SH-SY5Y (cell line): ENCODE results near the gene FUT7.

Source experiments
- GATA2 ChIP-seq: IDR thresholded peaks from 2 replicates; pipeline ENCODE4 v1.6.1; 2011; ENCODE audit warnings: mild to moderate bottlenecking, low read depth, low read length
- GATA3 ChIP-seq: IDR thresholded peaks from 2 replicates; pipeline ENCODE4 v1.6.1; 2011; ENCODE audit warnings: low read depth, mild to moderate bottlenecking, low read length, moderate library complexity

The FUT7 gene

GRCh38 chr9:137001857-137002645 lies 29.8 kb downstream of the FUT7 start:
- TF ChIP-seq GATA3 (no peak), GATA2 (no peak)

GRCh38 chr9:137000177-137000930 lies 31.5 kb downstream of the FUT7 start:
- TF ChIP-seq GATA2: no peak

GRCh38 chr9:136997830-136998234 lies 34.1 kb downstream of the FUT7 start:
- TF ChIP-seq GATA2 (no peak), GATA3 (no peak)

GRCh38 chr9:136997371-136997770 lies 34.5 kb downstream of the FUT7 start:
- TF ChIP-seq GATA2: no peak
- TF ChIP-seq GATA3: no peak

- TF ChIP-seq GATA2: no peak
- TF ChIP-seq GATA3: no peak
These were observed 35.3 kb downstream of the FUT7 start, which contains the start of gene CLIC3 for GRCh38 chr9:136996361-136997292. CLIC3 (minus strand) TSS chr9:136996568; CDS start chr9:136996543, 25 bp downstream.

- TF ChIP-seq GATA2 (no peak), GATA3 (no peak)
These were observed 36.0 kb downstream of the FUT7 start for GRCh38 chr9:136995772-136996311.

- TF ChIP-seq GATA3: no peak
- no peak for TF ChIP-seq GATA2
These were observed 36.5 kb downstream of the FUT7 start for GRCh38 chr9:136995362-136995761.

- TF ChIP-seq GATA2 (no peak), GATA3 (no peak)
These were observed 37.0 kb downstream of the FUT7 start for GRCh38 chr9:136994888-136995230.

GRCh38 chr9:136994180-136994887 lies 37.6 kb downstream of the FUT7 start:
- TF ChIP-seq GATA3: no peak
- TF ChIP-seq GATA2: no peak

- TF ChIP-seq GATA2 (no peak), GATA3 (no peak)
These were observed 39.0 kb downstream of the FUT7 start for GRCh38 chr9:136992819-136993369.

GRCh38 chr9:136991993-136992818 lies 39.7 kb downstream of the FUT7 start, which contains the start of gene PAXX:
PAXX (plus strand) TSS chr9:136992422; CDS start chr9:136992444, 22 bp downstream.
- TF ChIP-seq GATA2 (no peak), GATA3 (no peak)
